ENCODE results near the gene TYMS.

TYMS gene

GRCh38 chr18:713135-713490 is 55.7 kb downstream of the TYMS start:
- CTCF ChIA-PET, result interaction anchor here (1.0 to 7.3 kb wide), 11 partner anchors 10 to 127 kb away, joined by 3 to 71 read pairs (median 5); no protein-coding TSS in a partner anchor
- Mint-ChIP-seq H3K27ac (no peak overlapping the region), H3K4me1 (peaks cover 44% of the 10 kb centered on the region), H3K4me3 (peak overlapping the region; percentile 65), H3K36me3 (peaks cover 19% of the 10 kb centered on the region), H3K27me3 (peaks cover 14% of the 10 kb centered on the region), H3K9me3 (no peaks in the 10 kb centered on the region)
- no peak for DNase-seq

- peaks cover 14% of the 10 kb centered on the region for H3K27me3 Mint-ChIP-seq
- DNase-seq, result no peak
- H3K9me3 Mint-ChIP-seq, result no peaks in the 10 kb centered on the region
- CTCF ChIA-PET, result interaction anchor here (0.6 to 7.3 kb wide), 3 partner anchors 92 to 116 kb away, joined by 3 to 71 read pairs (median 4); no protein-coding TSS in a partner anchor
- H3K27ac Mint-ChIP-seq, result no peak overlapping the region
- peaks cover 24% of the 10 kb centered on the region for H3K4me1 Mint-ChIP-seq
- H3K4me3 Mint-ChIP-seq, result no peak overlapping the region
- H3K36me3 Mint-ChIP-seq, result peaks cover 8% of the 10 kb centered on the region
Observed at GRCh38 chr18:715626-716025, 58.2 kb downstream of the TYMS start.

GRCh38 chr18:717003-717402 is 59.5 kb downstream of the TYMS start:
- Mint-ChIP-seq H3K9me3 (no peaks in the 10 kb centered on the region), H3K4me3 (no peak overlapping the region), H3K27ac (peak overlapping the region; percentile 42), H3K36me3 (peaks cover 4% of the 10 kb centered on the region), H3K4me1 (peaks cover 14% of the 10 kb centered on the region), H3K27me3 (peaks cover 14% of the 10 kb centered on the region)
- CTCF ChIA-PET, result interaction anchor here (7.3 kb wide), 1 partner anchor 114 kb away, joined by 71 read pairs; no protein-coding TSS in a partner anchor
- DNase-seq, result no peak

All from activated naive CD4-positive, alpha-beta T cell treated with anti-CD3 and anti-CD28 coated beads, Interleukin-2, amount 10 ng/mL, durations not matched to agents 7 days and 5 days (primary cell).